ENCODE results near the gene DEPP1. TPM values are rescaled to one million over a fixed set of nuclear protein-coding genes. Genes with fewer than 3 reads are reported as not detected.

Gene DEPP1
- total and polyA plus RNA-seq, 10 of the 15 experiments (the other 5 are each of a cell fraction or from before 2014, with no cell fraction given): 1.7 to 12.1 (median 7.3) TPM

- TF ChIP-seq BCL3 (IDR thresholded peaks at IDR 0.05; ENCODE audit: borderline replicate concordance, insufficient read depth, low read depth, low read length, poor library complexity, severe bottlenecking) (no peak), NR2F1 (conservative IDR thresholded peaks at IDR 0.05) (no peak), BRCA1 (IDR thresholded peaks at IDR 0.05; ENCODE audit: low read depth, low read length) (no peak), MEF2A (IDR thresholded peaks at IDR 0.05; ENCODE audit: insufficient read depth, low read depth, low read length) (no peak), SIN3A (IDR thresholded peaks at IDR 0.05; ENCODE audit: low read depth, low read length) (no peak), KAT2A (conservative IDR thresholded peaks at IDR 0.05; ENCODE audit: control insufficient read depth, low read depth, low read length) (no peak), EED (IDR thresholded peaks at IDR 0.05; ENCODE audit: low read depth) (no peak), SRF (IDR thresholded peaks at IDR 0.05; ENCODE audit: low read depth in 2 of 2, low read length in 2 of 2) (no peak), SKIL (IDR thresholded peaks at IDR 0.05; ENCODE audit: low read depth, poor library complexity, severe bottlenecking) (no peak)
These were observed 27.8 kb upstream of the DEPP1 start (continued) for GRCh38 chr10:45006276-45007030.
